SK-N-SH (cell line): ENCODE results near the gene KAT14. TPM values are rescaled to one million over a fixed set of nuclear protein-coding genes. Genes with fewer than 3 reads are reported as not detected.

Source experiments
- CTCF ChIA-PET: fragments of 300-600, 350-600 bp; formaldehyde crosslinking; extraction: SDS; loops from one replicate; lab custom pipeline; 2021; lab: Yijun Ruan, JAX
- POLR2A ChIA-PET: fragments of 350-600 bp; sonication (Branson Sonifier 250); formaldehyde crosslinking; extraction: SDS; loops from one replicate; lab custom pipeline; 2020; ENCODE audit warnings: antibody characterized with exemption, inconsistent platforms; lab: Yijun Ruan, JAX
- DNase-seq: peaks from one replicate; pipeline ENCODE4 v3.0.0; 2012
- H2AFZ ChIP-seq: fragments of 200-600 bp; sonication (generic); 2 replicates; pipeline ENCODE4 v1.8.1; 2016; ENCODE audit warnings: antibody characterized with exemption, mild to moderate bottlenecking, low read depth
- H3F3A ChIP-seq: fragments of 200-600 bp; sonication (generic); replicated peaks from 2 replicates; pipeline ENCODE3; 2016; ENCODE audit warnings: antibody characterized with exemption, mild to moderate bottlenecking; ENCODE audit not compliant: insufficient read depth
- H3K27ac ChIP-seq, 2 experiments: fragments of 200-500 bp in 1 of 2; fragments of 200-600 bp in 1 of 2; sonication (Bioruptor generic) in 1 of 2; sonication (generic), shearing (Covaris generic) in 1 of 2; 2 replicates each; pipeline versions ENCODE4 v1.5.1 to v1.6.1; 2014 to 2016; ENCODE audit warnings: low read depth in 2 of 2, inconsistent platforms in 1 of 2, low read length in 1 of 2, mild to moderate bottlenecking in 1 of 2, mixed read lengths in 1 of 2
- H3K27me3 ChIP-seq: fragments of 200-600 bp; sonication (generic), shearing (Covaris generic); 2 replicates; pipeline ENCODE4 v1.6.1; 2016; ENCODE audit warnings: mixed run types; ENCODE audit not compliant: insufficient read depth
- H3K36me3 ChIP-seq, 2 experiments: fragments of 200-500 bp in 1 of 2; fragments of 200-600 bp in 1 of 2; sonication (Bioruptor generic) in 1 of 2; sonication (generic) in 1 of 2; replicated peaks in 1 of 2; 2 replicates each; pipeline versions ENCODE3 to v1.5.1; 2014 to 2016; ENCODE audit warnings: low read length in 1 of 2, mild to moderate bottlenecking in 1 of 2; ENCODE audit not compliant: insufficient read depth in 2 of 2, control insufficient read depth in 1 of 2
- H3K4me1 ChIP-seq, 2 experiments: fragments of 200-500 bp in 1 of 2; fragments of 200-600 bp in 1 of 2; sonication (Bioruptor generic) in 1 of 2; sonication (generic), shearing (Covaris generic) in 1 of 2; 2 replicates each; pipeline versions ENCODE4 v1.5.1 to v1.6.1; 2014 to 2016; ENCODE audit warnings: low read depth in 1 of 2, low read length in 1 of 2, mixed run types in 1 of 2; ENCODE audit not compliant: insufficient read depth in 2 of 2, control insufficient read depth in 1 of 2
- H3K4me2 ChIP-seq: fragments of 200-600 bp; sonication (generic), shearing (Covaris generic); 2 replicates; pipeline ENCODE4 v1.6.1; 2017; ENCODE audit warnings: mixed run types
- H3K4me3 ChIP-seq, 2 experiments: fragments of 200-500 bp in 1 of 2; fragments of 200-600 bp in 1 of 2; sonication (Bioruptor generic) in 1 of 2; sonication (generic), shearing (Covaris generic) in 1 of 2; 2 replicates each; pipeline versions ENCODE4 v1.5.1 to v1.8.1; 2014 to 2016; ENCODE audit warnings: low read depth in 2 of 2, inconsistent platforms in 1 of 2, low read length in 1 of 2, mild to moderate bottlenecking in 1 of 2, mixed read lengths in 1 of 2, moderate library complexity in 1 of 2
- H3K79me2 ChIP-seq: fragments of 200-600 bp; sonication (generic); 2 replicates; pipeline ENCODE4 v1.8.1; 2017; ENCODE audit warnings: mild to moderate bottlenecking; ENCODE audit not compliant: insufficient read depth
- H3K9ac ChIP-seq: fragments of 200-600 bp; sonication (generic); 2 replicates; pipeline ENCODE4 v1.6.1; 2017; ENCODE audit warnings: mixed run types
- H3K9me2 ChIP-seq: fragments of 200-600 bp; sonication (generic); 2 replicates; pipeline ENCODE4 v1.6.1; 2017; ENCODE audit warnings: mixed run types
- H3K9me3 ChIP-seq: fragments of 200-600 bp; sonication (generic); 2 replicates; pipeline ENCODE4 v1.6.1; 2017; ENCODE audit warnings: mixed run types, mild to moderate bottlenecking, moderate library complexity
- H4K20me1 ChIP-seq: fragments of 200-600 bp; sonication (generic); 2 replicates; pipeline ENCODE4 v1.6.1; 2017; ENCODE audit warnings: mild to moderate bottlenecking, mixed run types; ENCODE audit not compliant: insufficient read depth
- ELF1 ChIP-seq: IDR thresholded peaks from 2 replicates; pipeline ENCODE4 v1.4.0; 2012
- EP300 ChIP-seq, 2 experiments: IDR thresholded peaks; 2 replicates each; pipeline versions ENCODE4 v1.4.0 to v1.6.1; 2012; ENCODE audit warnings: borderline replicate concordance in 1 of 2, low read depth in 1 of 2, low read length in 1 of 2
- FOSL2 ChIP-seq: IDR thresholded peaks from 2 replicates; pipeline ENCODE4 v1.4.0; 2012; ENCODE audit warnings: low read depth, mild to moderate bottlenecking, moderate library complexity, borderline replicate concordance
- GABPA ChIP-seq: IDR thresholded peaks from 2 replicates; pipeline ENCODE4 v1.4.0; 2012; ENCODE audit warnings: low read depth, mild to moderate bottlenecking
- JUND ChIP-seq: IDR thresholded peaks from 2 replicates; pipeline ENCODE4 v1.4.0; 2012
- MXI1 ChIP-seq: IDR thresholded peaks from 2 replicates; pipeline ENCODE4 v1.6.1; 2012; ENCODE audit warnings: mild to moderate bottlenecking, low read depth, low read length, improper control_type of control experiment
- NFIC ChIP-seq: IDR thresholded peaks from 2 replicates; pipeline ENCODE4 v1.4.0; 2012; ENCODE audit warnings: borderline replicate concordance
- POLR2AphosphoS5 ChIP-seq: IDR thresholded peaks from 2 replicates; pipeline ENCODE4 v1.6.1; 2012; ENCODE audit warnings: low read depth, low read length
- RCOR1 ChIP-seq: fragments of 150-350 bp; IDR thresholded peaks from 2 replicates; pipeline ENCODE4 v1.6.1; 2017; ENCODE audit warnings: antibody characterized with exemption, low read length
- RXRA ChIP-seq: IDR thresholded peaks from 2 replicates; pipeline ENCODE4 v1.4.0; 2012; ENCODE audit warnings: low read depth, mild to moderate bottlenecking, borderline replicate concordance
- TAF1 ChIP-seq: IDR thresholded peaks from 2 replicates; pipeline ENCODE4 v1.6.1; 2012; ENCODE audit warnings: low read depth, mild to moderate bottlenecking, low read length, moderate library complexity, borderline replicate concordance
- TCF12 ChIP-seq: IDR thresholded peaks from 2 replicates; pipeline ENCODE4 v1.4.0; 2012
- USF1 ChIP-seq: IDR thresholded peaks from 2 replicates; pipeline ENCODE4 v1.4.0; 2012; ENCODE audit warnings: low read depth, borderline replicate concordance
- ZBTB33 ChIP-seq: IDR thresholded peaks from 2 replicates; pipeline ENCODE4 v1.4.0; 2012; ENCODE audit warnings: low read depth, borderline replicate concordance
- WGBS: methylation state at CpG from one replicate; pipeline ENCODE4 v1.1.6; 2017; ENCODE audit warnings: low lambda C conversion rate; 5-methylcytosine and 5-hydroxymethylcytosine counted together
- polyA plus RNA-seq, 3 experiments: library from polyadenylated mRNA; depleted of rRNA; stranded (reverse); fragments of >200 nt; gene quantifications; 2 replicates each; pipeline ENCODE4 v1.2.3, GENCODE V29; 2012

Gene KAT14
- polyA plus RNA-seq, 1 of the 3 experiments (the other 2 are of a cell fraction), result 7.3 TPM

GRCh38 chr20:18139832-18140231 is 2.2 kb downstream of the KAT14 start (continued):
- TF ChIP-seq POLR2AphosphoS5 (no peak), TAF1 (no peak), GABPA (no peak), MXI1 (no peak), USF1 (no peak)

- no peaks in the 10 kb centered on the region for H3K9me2 ChIP-seq
- H3K4me3 ChIP-seq, result no peak overlapping the region
- H2AFZ ChIP-seq, result no peak overlapping the region
- peaks cover 27 to 33% of the 10 kb centered on the region in 2 experiments for H3K36me3 ChIP-seq
- no peak for DNase-seq
- no peak overlapping the region for H3K9ac ChIP-seq
- POLR2A ChIA-PET, result no interaction called here
- no peak overlapping the region for H3K27ac ChIP-seq
- CTCF ChIA-PET, result no interaction called here
- H4K20me1 ChIP-seq, result no peaks in the 10 kb centered on the region
- no peak overlapping the region for H3K4me2 ChIP-seq
- H3K79me2 ChIP-seq, result peaks cover 19% of the 10 kb centered on the region
- 91% methylated on average over 1 of the region's 1 CpG for WGBS
- TF ChIP-seq MXI1, result no peak
- H3K27me3 ChIP-seq, result no peaks in the 10 kb centered on the region
- H3K9me3 ChIP-seq, result no peaks in the 10 kb centered on the region
- H3F3A ChIP-seq, result no peaks in the 10 kb centered on the region
- peaks cover 0 to 2% of the 10 kb centered on the region in 2 experiments; a peak in 1 of 4 replicates for H3K4me1 ChIP-seq
Observed at GRCh38 chr20:18144541-18145099, 7.0 kb downstream of the KAT14 start.

GRCh38 chr20:18154342-18154741 is 16.7 kb downstream of the KAT14 start:
- ChIA-PET POLR2A (no interaction called here), CTCF (no interaction called here)
- Histone ChIP-seq H3K4me3 (no peak overlapping the region), H3K9ac (no peak overlapping the region), H3K27ac (no peak overlapping the region), H3K9me2 (no peaks in the 10 kb centered on the region), H4K20me1 (no peaks in the 10 kb centered on the region), H3K36me3 (peaks cover 31% of the 10 kb centered on the region in 2 experiments), H3F3A (no peaks in the 10 kb centered on the region), H3K4me2 (no peak overlapping the region), H3K4me1 (no peaks in the 10 kb centered on the region), H3K9me3 (no peaks in the 10 kb centered on the region), H2AFZ (no peak overlapping the region), H3K27me3 (no peaks in the 10 kb centered on the region), H3K79me2 (no peaks in the 10 kb centered on the region; the same call in 1 of the 2 replicates)
- 96% methylated on average over 9 of the region's 9 CpGs for WGBS
- no peak for DNase-seq
- TF ChIP-seq RCOR1, result no peak
- TF ChIP-seq RXRA, result no peak
- no peak for TF ChIP-seq JUND
- no peak for TF ChIP-seq NFIC
- no peak for TF ChIP-seq EP300 (IDR thresholded peaks at IDR 0.05; ENCODE audit: borderline replicate concordance in 1 of 2, low read depth in 1 of 2, low read length in 1 of 2)
- no peak for TF ChIP-seq ZBTB33
- TF ChIP-seq TCF12, result no peak
- TF ChIP-seq ELF1, result no peak
- no peak for TF ChIP-seq FOSL2
- no peak for TF ChIP-seq TAF1
